BLaER1 (cell line): Measurements from ENCODE around the gene RNF212B.

Source experiments
- H3K27ac ChIP-seq: shearing (Covaris generic); formaldehyde crosslinking; 2 replicates; pipeline ENCODE4 v1.8.1; 2022
- H3K27me3 ChIP-seq: shearing (Covaris generic); formaldehyde crosslinking; 2 replicates; pipeline ENCODE4 v1.8.1; 2022
- H3K36me3 ChIP-seq: shearing (Covaris generic); formaldehyde crosslinking; 2 replicates; pipeline ENCODE4 v1.8.1; 2022
- H3K4me1 ChIP-seq: shearing (Covaris generic); formaldehyde crosslinking; 2 replicates; pipeline ENCODE4 v1.8.1; 2022
- H3K4me2 ChIP-seq: shearing (Covaris generic); formaldehyde crosslinking; 2 replicates; pipeline ENCODE4 v1.8.1; 2022
- H3K4me3 ChIP-seq: shearing (Covaris generic); formaldehyde crosslinking; 2 replicates; pipeline ENCODE4 v1.8.1; 2022
- H3K9ac ChIP-seq: shearing (Covaris generic); formaldehyde crosslinking; 2 replicates; pipeline ENCODE4 v1.8.1; 2022
- H3K9me3 ChIP-seq: shearing (Covaris generic); formaldehyde crosslinking; 2 replicates; pipeline ENCODE4 v1.8.1; 2022
- H4K20me1 ChIP-seq: shearing (Covaris generic); formaldehyde crosslinking; 2 replicates; pipeline ENCODE4 v1.8.1; 2022
- Cebpa-rat ChIP-seq: shearing (Covaris generic); IDR thresholded peaks from 2 replicates; pipeline ENCODE4 v1.8.1; 2022

RNF212B gene

GRCh38 chr14:23319746-23320583 lies 82.2 kb downstream of the RNF212B start:
- Histone ChIP-seq H3K4me1 (peaks cover 34% of the 10 kb centered on the region), H3K36me3 (peaks cover 28% of the 10 kb centered on the region), H3K9ac (peak overlapping the region; percentile 63), H3K27ac (peak overlapping the region; percentile 86), H3K4me2 (peak overlapping the region; percentile 82), H3K27me3 (no peaks in the 10 kb centered on the region), H4K20me1 (peaks cover 30% of the 10 kb centered on the region), H3K9me3 (no peaks in the 10 kb centered on the region), H3K4me3 (peak overlapping the region; percentile 62)
- TF ChIP-seq Cebpa-rat = no peak

- peak within 1 kb of the TSS; percentile 96 for H3K9ac ChIP-seq
- peaks cover 36% of the 10 kb centered on the region for H3K4me1 ChIP-seq
- no peak for TF ChIP-seq Cebpa-rat
- H3K27ac ChIP-seq = peak within 1 kb of the TSS; percentile 96
- H3K36me3 ChIP-seq = peaks cover 38% of the 10 kb centered on the region
- peak within 1 kb of the TSS; percentile 91 for H3K4me2 ChIP-seq
- H3K9me3 ChIP-seq = no peaks in the 10 kb centered on the region
- H3K27me3 ChIP-seq = no peaks in the 10 kb centered on the region
- peaks cover 36% of the 10 kb centered on the region for H4K20me1 ChIP-seq
- H3K4me3 ChIP-seq = peak within 1 kb of the TSS; percentile 82
Observed at GRCh38 chr14:23320584-23321571, 83.1 kb downstream of the RNF212B start, which contains the start of gene PABPN1. Gene PABPN1, plus strand, starts transcription at chr14:23321457. Its CDS starts 13 bp downstream, at chr14:23321470.

- H3K9me3 ChIP-seq = no peaks in the 10 kb centered on the region
- H3K27me3 ChIP-seq = no peaks in the 10 kb centered on the region
- H3K9ac ChIP-seq = peak overlapping the region; percentile 96
- peak overlapping the region; percentile 91 for H3K4me2 ChIP-seq
- peaks cover 36% of the 10 kb centered on the region for H3K4me1 ChIP-seq
- peaks cover 43% of the 10 kb centered on the region for H3K36me3 ChIP-seq
- H4K20me1 ChIP-seq = peaks cover 46% of the 10 kb centered on the region
- TF ChIP-seq Cebpa-rat = no peak
- H3K27ac ChIP-seq = peak overlapping the region; percentile 96
- peak overlapping the region; percentile 82 for H3K4me3 ChIP-seq
Observed at GRCh38 chr14:23321572-23322547, 84.1 kb downstream of the RNF212B start.
